ENCODE results near the gene RFNG. TPM values are rescaled to one million over a fixed set of nuclear protein-coding genes. Genes with fewer than 3 reads are reported as not detected.

The RFNG gene
- total RNA-seq, 1 donor from 2014 or later: 40.2 TPM

GRCh38 chr17:82008258-82008940, 43.2 kb downstream of the RFNG start:
- TF ChIP-seq EZH2 (IDR thresholded peaks at IDR 0.05; ENCODE audit: insufficient read depth, low read length): no peak
- TF ChIP-seq CTCF (IDR thresholded peaks at IDR 0.05; ENCODE audit: insufficient read depth, low read depth, low read length): no peak
- Histone ChIP-seq H2AFZ (ENCODE audit: low read depth, low read length) (no peak overlapping the region), H3K9me3 (ENCODE audit: insufficient read depth, low read depth, low read length) (no peaks in the 10 kb centered on the region), H3K4me3 (ENCODE audit: insufficient read depth, low read depth, low read length) (no peak overlapping the region), H3K79me2 (ENCODE audit: insufficient read depth, low read length) (no peaks in the 10 kb centered on the region), H3K4me2 (ENCODE audit: low read length) (no peak overlapping the region), H3K27me3 (ENCODE audit: insufficient read depth, low read length) (no peaks in the 10 kb centered on the region), H3K27ac (ENCODE audit: low read depth, low read length) (no peak overlapping the region), H3K36me3 (ENCODE audit: insufficient read depth, low read length) (no peaks in the 10 kb centered on the region), H3K9ac (ENCODE audit: low read length) (no peak overlapping the region), H3K4me1 (ENCODE audit: insufficient read depth, low read length) (peaks cover 32% of the 10 kb centered on the region), H4K20me1 (ENCODE audit: insufficient read depth, low read length) (peaks cover 6% of the 10 kb centered on the region)
- FAIRE-seq (no peak), DNase-seq (ENCODE audit: low read depth) (no peak)
- no peaks in the 10 kb centered on the region for H3K27me3 Mint-ChIP-seq (ENCODE audit: low read depth, unreplicated experiment)
- H3K27ac Mint-ChIP-seq (ENCODE audit: unreplicated experiment): no peak overlapping the region
- no peaks in the 10 kb centered on the region for H3K36me3 Mint-ChIP-seq (ENCODE audit: low read depth, unreplicated experiment)
- H3K4me3 Mint-ChIP-seq (ENCODE audit: unreplicated experiment): no peak overlapping the region
- peaks cover 10% of the 10 kb centered on the region for H3K4me1 Mint-ChIP-seq (ENCODE audit: low read depth, unreplicated experiment)
- no peaks in the 10 kb centered on the region for H3K9me3 Mint-ChIP-seq (ENCODE audit: unreplicated experiment)

DNA sequence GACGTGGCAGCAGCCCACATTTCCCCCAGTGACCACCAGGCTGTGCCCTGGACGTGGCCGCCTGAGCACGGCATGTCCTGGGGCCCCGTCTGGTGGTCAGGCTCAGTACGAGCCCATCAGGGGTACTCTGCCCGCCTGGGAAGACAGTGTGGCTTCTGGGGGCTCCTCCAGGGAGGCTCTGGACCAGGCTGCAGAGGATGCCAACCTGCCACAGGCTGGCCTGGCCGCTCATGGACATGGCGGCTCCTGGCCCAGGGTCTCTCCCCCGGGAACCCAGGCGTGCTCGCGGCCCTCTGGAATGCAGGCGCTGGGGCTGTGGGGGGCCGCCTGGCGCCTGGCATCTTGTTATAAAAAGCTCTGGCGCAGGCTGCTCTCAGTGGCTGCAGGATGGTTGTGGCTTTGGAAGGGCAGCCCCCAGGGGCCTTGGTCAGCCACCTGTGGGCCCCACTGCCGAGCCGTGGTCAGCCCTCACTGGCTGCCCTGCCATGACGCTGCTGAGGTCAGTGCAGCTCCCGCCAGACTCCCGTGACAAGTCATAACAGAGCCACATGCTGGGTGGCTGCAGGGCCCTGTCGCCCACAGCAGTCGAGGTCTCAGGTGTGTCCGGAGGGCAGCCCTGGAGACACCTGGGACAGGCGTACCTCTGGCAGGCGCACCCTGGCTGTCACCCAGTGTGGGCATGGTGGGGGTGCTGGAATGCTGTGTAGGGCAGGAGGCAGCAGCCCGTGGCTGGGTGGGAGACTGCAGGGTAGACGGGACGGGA, 43.9 kb downstream of the RFNG start:
- H3K9ac ChIP-seq (ENCODE audit: low read length): no peak overlapping the region

GRCh38 chr17:82007228-82007494, 44.5 kb downstream of the RFNG start:
- DNase-seq (ENCODE audit: low read depth): no peak
- no peak overlapping the region for H3K4me3 Mint-ChIP-seq (ENCODE audit: unreplicated experiment)
- Histone ChIP-seq H3K27ac (ENCODE audit: low read depth, low read length) (no peak overlapping the region), H3K27me3 (ENCODE audit: insufficient read depth, low read length) (no peaks in the 10 kb centered on the region), H3K4me3 (ENCODE audit: insufficient read depth, low read depth, low read length) (no peak overlapping the region), H3K9ac (ENCODE audit: low read length) (no peak overlapping the region), H3K36me3 (ENCODE audit: insufficient read depth, low read length) (no peaks in the 10 kb centered on the region), H3K9me3 (ENCODE audit: insufficient read depth, low read depth, low read length) (no peaks in the 10 kb centered on the region), H2AFZ (ENCODE audit: low read depth, low read length) (no peak overlapping the region), H4K20me1 (ENCODE audit: insufficient read depth, low read length) (peaks cover 6% of the 10 kb centered on the region), H3K4me1 (ENCODE audit: insufficient read depth, low read length) (peaks cover 40% of the 10 kb centered on the region), H3K4me2 (ENCODE audit: low read length) (no peak overlapping the region), H3K79me2 (ENCODE audit: insufficient read depth, low read length) (no peaks in the 10 kb centered on the region)
- no peaks in the 10 kb centered on the region for H3K9me3 Mint-ChIP-seq (ENCODE audit: unreplicated experiment)
- H3K36me3 Mint-ChIP-seq (ENCODE audit: low read depth, unreplicated experiment): no peaks in the 10 kb centered on the region
- peaks cover 17% of the 10 kb centered on the region for H3K4me1 Mint-ChIP-seq (ENCODE audit: low read depth, unreplicated experiment)
- H3K27ac Mint-ChIP-seq (ENCODE audit: unreplicated experiment): no peak overlapping the region
- no peak for FAIRE-seq
- H3K27me3 Mint-ChIP-seq (ENCODE audit: low read depth, unreplicated experiment): no peaks in the 10 kb centered on the region
- TF ChIP-seq CTCF (IDR thresholded peaks at IDR 0.05; ENCODE audit: insufficient read depth, low read depth, low read length) (no peak), EZH2 (IDR thresholded peaks at IDR 0.05; ENCODE audit: insufficient read depth, low read length) (no peak)

More for the DNA sequence above, 43.9 kb downstream of the RFNG start:
- no peak for TF ChIP-seq EZH2 (IDR thresholded peaks at IDR 0.05; ENCODE audit: insufficient read depth, low read length)
- H3K4me1 Mint-ChIP-seq (ENCODE audit: low read depth, unreplicated experiment): peaks cover 17% of the 10 kb centered on the region
- H3K36me3 Mint-ChIP-seq (ENCODE audit: low read depth, unreplicated experiment): no peaks in the 10 kb centered on the region
- Histone ChIP-seq H3K36me3 (ENCODE audit: insufficient read depth, low read length) (no peaks in the 10 kb centered on the region), H3K4me2 (ENCODE audit: low read length) (no peak overlapping the region), H3K79me2 (ENCODE audit: insufficient read depth, low read length) (no peaks in the 10 kb centered on the region), H3K4me1 (ENCODE audit: insufficient read depth, low read length) (peaks cover 40% of the 10 kb centered on the region), H3K9me3 (ENCODE audit: insufficient read depth, low read depth, low read length) (no peaks in the 10 kb centered on the region), H3K27ac (ENCODE audit: low read depth, low read length) (no peak overlapping the region), H3K4me3 (ENCODE audit: insufficient read depth, low read depth, low read length) (no peak overlapping the region), H3K27me3 (ENCODE audit: insufficient read depth, low read length) (no peaks in the 10 kb centered on the region), H4K20me1 (ENCODE audit: insufficient read depth, low read length) (peaks cover 6% of the 10 kb centered on the region), H2AFZ (ENCODE audit: low read depth, low read length) (no peak overlapping the region)
- no peak for DNase-seq (ENCODE audit: low read depth)
- no peaks in the 10 kb centered on the region for H3K9me3 Mint-ChIP-seq (ENCODE audit: unreplicated experiment)
- no peaks in the 10 kb centered on the region for H3K27me3 Mint-ChIP-seq (ENCODE audit: low read depth, unreplicated experiment)
- no peak overlapping the region for H3K4me3 Mint-ChIP-seq (ENCODE audit: unreplicated experiment)
- FAIRE-seq: no peak
- no peak overlapping the region for H3K27ac Mint-ChIP-seq (ENCODE audit: unreplicated experiment)
